Measurements from ENCODE around the gene DEXI.

The DEXI gene

GRCh38 chr16:10964891-10965326 lies 22.6 kb upstream of the DEXI start:
- H3K4me3 ChIP-seq (replicated peaks in 1 of 2; ENCODE audit: low read depth in 2 of 2, low read length in 2 of 2): no peak overlapping the region
- no peak for TF ChIP-seq CTCF (IDR thresholded peaks at IDR 0.05; ENCODE audit: low read depth, low read length)
- DNase-seq (ENCODE audit: low read depth in 2 of 2): peak in 1 of 2 donors; percentile 21

GRCh38 chr16:10964039-10964890 lies 22.0 kb upstream of the DEXI start:
- H3K4me3 ChIP-seq (replicated peaks in 1 of 2; ENCODE audit: low read depth in 2 of 2, low read length in 2 of 2): no peak overlapping the region
- TF ChIP-seq CTCF (IDR thresholded peaks at IDR 0.05; ENCODE audit: low read depth, low read length): peak; percentile 94
- DNase-seq (ENCODE audit: low read depth in 2 of 2): peak; percentile 83 to 84

- no peak overlapping the region for H3K4me3 ChIP-seq (replicated peaks in 1 of 2; ENCODE audit: low read depth in 2 of 2, low read length in 2 of 2)
- DNase-seq (ENCODE audit: low read depth in 2 of 2): peak; percentile 70 to 90
Observed at GRCh38 chr16:10961231-10961630, 19.0 kb upstream of the DEXI start.

GRCh38 chr16:10959161-10959560 lies 16.9 kb upstream of the DEXI start:
- H3K4me3 ChIP-seq (replicated peaks in 1 of 2; ENCODE audit: low read depth in 2 of 2, low read length in 2 of 2): no peak overlapping the region
- DNase-seq (ENCODE audit: low read depth in 2 of 2): no peak
- TF ChIP-seq CTCF (IDR thresholded peaks at IDR 0.05; ENCODE audit: low read depth, low read length): no peak

More at GRCh38 chr16:10961231-10961630, 19.0 kb upstream of the DEXI start:
- no peak for TF ChIP-seq CTCF (IDR thresholded peaks at IDR 0.05; ENCODE audit: low read depth, low read length)

DNA sequence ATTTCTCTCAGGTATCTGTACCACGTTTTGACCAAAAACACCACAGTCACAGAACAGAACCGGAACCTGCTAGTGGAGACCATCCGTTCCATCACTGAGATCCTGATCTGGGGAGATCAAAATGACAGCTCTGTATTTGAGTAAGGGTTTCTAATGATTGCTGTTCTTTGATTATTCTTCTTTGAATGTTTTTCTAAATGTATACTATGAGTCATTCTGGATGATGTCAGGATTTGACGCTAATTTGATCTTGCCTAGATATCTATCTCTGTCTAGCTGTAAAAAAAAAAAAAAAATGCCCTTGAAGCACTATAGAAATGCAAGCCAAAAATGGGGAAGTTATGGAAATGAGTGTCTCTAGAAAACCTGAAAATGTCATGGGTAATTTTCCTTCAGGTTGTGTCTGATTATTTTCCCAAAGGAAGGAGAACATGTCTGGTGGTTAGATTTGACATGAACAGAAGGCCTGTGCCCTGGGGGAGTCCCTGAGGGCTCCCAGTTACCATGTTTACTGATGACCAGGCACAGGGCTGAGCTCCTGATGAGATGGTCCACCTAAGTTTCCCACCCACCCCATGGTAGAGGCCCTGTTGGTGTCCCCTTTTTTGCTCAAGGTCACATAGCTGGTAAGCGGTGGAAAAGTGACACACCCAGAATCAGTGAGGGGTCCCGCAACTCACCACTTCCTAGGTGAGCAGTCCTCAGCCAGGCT lies 15.7 kb upstream of the DEXI start:
- TF ChIP-seq CTCF (IDR thresholded peaks at IDR 0.05; ENCODE audit: low read depth, low read length): no peak
- H3K4me3 ChIP-seq (replicated peaks in 1 of 2; ENCODE audit: low read depth in 2 of 2, low read length in 2 of 2): no peak overlapping the region
- DNase-seq (ENCODE audit: low read depth in 2 of 2): peak in 1 of 2 donors; percentile 40

- no peak for DNase-seq (ENCODE audit: low read depth in 2 of 2)
- H3K4me3 ChIP-seq (replicated peaks in 1 of 2; ENCODE audit: low read depth in 2 of 2, low read length in 2 of 2): no peak overlapping the region
- TF ChIP-seq CTCF (IDR thresholded peaks at IDR 0.05; ENCODE audit: low read depth, low read length): no peak
Observed at GRCh38 chr16:10954903-10955302, 12.6 kb upstream of the DEXI start.

Measured in cardiac fibroblast (primary cell).